Neural crest cell (in vitro differentiated cells): ENCODE data around the gene PRAF2. TPM values are rescaled to one million over a fixed set of nuclear protein-coding genes. Genes with fewer than 3 reads are reported as not detected.

Experiments
- DNase-seq: peaks from one replicate; pipeline ENCODE4 v3.0.0; 2021; ENCODE audit warnings: low read depth, mixed read lengths, low spot score
- H3K27ac Mint-ChIP-seq: one replicate; pipeline ENCODE4 v1.8.0; 2021; ENCODE audit warnings: mild to moderate bottlenecking, mixed read lengths; ENCODE audit not compliant: unreplicated experiment
- H3K27me3 Mint-ChIP-seq: 2 replicates; pipeline ENCODE4 v1.8.0; 2021; ENCODE audit warnings: low read depth, mild to moderate bottlenecking, mixed read lengths
- H3K36me3 Mint-ChIP-seq: 2 replicates; pipeline ENCODE4 v1.8.0; 2021; ENCODE audit warnings: low read depth, mild to moderate bottlenecking, mixed read lengths
- H3K4me1 Mint-ChIP-seq: 2 replicates; pipeline ENCODE4 v1.8.0; 2021; ENCODE audit warnings: mixed read lengths
- H3K4me3 Mint-ChIP-seq: one replicate; pipeline ENCODE4 v1.8.0; 2021; ENCODE audit warnings: mild to moderate bottlenecking, mixed read lengths
- H3K9me3 Mint-ChIP-seq: 2 replicates; pipeline ENCODE4 v1.8.0; 2021; ENCODE audit warnings: mixed read lengths
- total RNA-seq: library from RNA; stranded (reverse); gene quantifications from 2 replicates; pipeline ENCODE4 v1.2.1, GENCODE V29; 2021
- TF ChIP-seq, protein P1 (sequence below): fragments of 200-600 bp; sonication (generic); conservative IDR thresholded peaks from 2 replicates; pipeline ENCODE4 v1.5.0; 2021; ENCODE audit warnings: antibody characterized with exemption, mild to moderate bottlenecking

PRAF2 gene
- total RNA-seq, 1 donor from 2014 or later: 33.7 TPM

- H3K27me3 Mint-ChIP-seq: no peaks in the 10 kb centered on the region
- peak overlapping the region; percentile 92 for H3K4me3 Mint-ChIP-seq
- DNase-seq: no peak
- no peaks in the 10 kb centered on the region for H3K9me3 Mint-ChIP-seq
- H3K4me1 Mint-ChIP-seq: peaks cover 13% of the 10 kb centered on the region
- H3K27ac Mint-ChIP-seq: peak overlapping the region; percentile 57
- TF ChIP-seq, protein P1, sequence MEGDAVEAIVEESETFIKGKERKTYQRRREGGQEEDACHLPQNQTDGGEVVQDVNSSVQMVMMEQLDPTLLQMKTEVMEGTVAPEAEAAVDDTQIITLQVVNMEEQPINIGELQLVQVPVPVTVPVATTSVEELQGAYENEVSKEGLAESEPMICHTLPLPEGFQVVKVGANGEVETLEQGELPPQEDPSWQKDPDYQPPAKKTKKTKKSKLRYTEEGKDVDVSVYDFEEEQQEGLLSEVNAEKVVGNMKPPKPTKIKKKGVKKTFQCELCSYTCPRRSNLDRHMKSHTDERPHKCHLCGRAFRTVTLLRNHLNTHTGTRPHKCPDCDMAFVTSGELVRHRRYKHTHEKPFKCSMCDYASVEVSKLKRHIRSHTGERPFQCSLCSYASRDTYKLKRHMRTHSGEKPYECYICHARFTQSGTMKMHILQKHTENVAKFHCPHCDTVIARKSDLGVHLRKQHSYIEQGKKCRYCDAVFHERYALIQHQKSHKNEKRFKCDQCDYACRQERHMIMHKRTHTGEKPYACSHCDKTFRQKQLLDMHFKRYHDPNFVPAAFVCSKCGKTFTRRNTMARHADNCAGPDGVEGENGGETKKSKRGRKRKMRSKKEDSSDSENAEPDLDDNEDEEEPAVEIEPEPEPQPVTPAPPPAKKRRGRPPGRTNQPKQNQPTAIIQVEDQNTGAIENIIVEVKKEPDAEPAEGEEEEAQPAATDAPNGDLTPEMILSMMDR: no peak
- H3K36me3 Mint-ChIP-seq: peaks cover 4% of the 10 kb centered on the region
Observed at GRCh38 chrX:49072712-49073095, 1.1 kb downstream of the PRAF2 start.

DNA sequence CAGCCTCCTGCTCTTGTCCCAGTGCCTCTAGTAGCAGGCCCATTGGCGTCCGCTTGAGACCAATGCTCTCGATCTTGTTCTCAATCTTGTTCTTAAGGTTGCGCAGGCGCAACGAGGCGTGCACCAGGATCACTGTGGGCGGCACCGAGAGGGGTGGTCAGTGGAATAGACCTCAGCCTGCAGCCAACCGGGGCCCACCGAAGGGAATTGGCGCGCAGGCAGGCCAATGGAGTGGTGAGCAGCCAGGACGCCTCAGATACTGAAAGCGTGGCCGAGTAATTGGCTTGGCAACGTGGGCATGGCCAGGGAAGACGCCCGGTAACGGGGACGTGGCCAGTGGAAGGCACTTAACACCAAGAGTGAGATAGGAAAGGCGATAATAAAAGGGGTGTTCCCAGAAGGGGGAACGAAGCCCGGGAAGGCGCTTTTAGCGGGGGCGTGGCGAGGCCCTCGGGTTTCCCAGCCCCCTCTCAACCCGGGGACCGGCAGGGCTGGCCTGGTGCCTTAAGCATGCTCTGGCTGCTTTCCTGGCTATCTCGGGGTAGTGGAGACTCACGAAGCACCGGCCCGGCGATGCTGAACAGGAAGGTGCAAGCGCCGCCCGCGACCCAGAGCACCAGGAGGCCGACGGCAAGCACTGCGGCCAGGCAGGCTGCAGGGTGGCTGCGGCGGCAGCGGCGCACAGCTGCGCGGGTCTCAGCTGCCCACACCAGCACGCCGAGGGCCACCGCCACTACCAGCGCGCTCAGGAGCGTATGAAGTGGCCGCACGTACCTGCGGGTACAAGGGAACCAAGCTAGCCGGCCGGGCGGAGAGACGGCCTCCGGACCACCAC is 1.7 kb downstream of the PRAF2 start:
- DNase-seq: no peak
- H3K4me1 Mint-ChIP-seq: peaks cover 13% of the 10 kb centered on the region
- H3K4me3 Mint-ChIP-seq: peak overlapping the region; percentile 77
- TF ChIP-seq, protein P1: no peak
- H3K27me3 Mint-ChIP-seq: no peaks in the 10 kb centered on the region
- no peaks in the 10 kb centered on the region for H3K9me3 Mint-ChIP-seq
- H3K36me3 Mint-ChIP-seq: peaks cover 4% of the 10 kb centered on the region
- no peak overlapping the region for H3K27ac Mint-ChIP-seq

- Mint-ChIP-seq H3K36me3 (peaks cover 4% of the 10 kb centered on the region), H3K27ac (no peak overlapping the region), H3K27me3 (no peaks in the 10 kb centered on the region), H3K4me3 (peak overlapping the region; percentile 61), H3K9me3 (no peaks in the 10 kb centered on the region), H3K4me1 (peaks cover 13% of the 10 kb centered on the region)
- TF ChIP-seq, protein P1: no peak
- no peak for DNase-seq
Observed at GRCh38 chrX:49070988-49071387, 2.8 kb downstream of the PRAF2 start.

DNA sequence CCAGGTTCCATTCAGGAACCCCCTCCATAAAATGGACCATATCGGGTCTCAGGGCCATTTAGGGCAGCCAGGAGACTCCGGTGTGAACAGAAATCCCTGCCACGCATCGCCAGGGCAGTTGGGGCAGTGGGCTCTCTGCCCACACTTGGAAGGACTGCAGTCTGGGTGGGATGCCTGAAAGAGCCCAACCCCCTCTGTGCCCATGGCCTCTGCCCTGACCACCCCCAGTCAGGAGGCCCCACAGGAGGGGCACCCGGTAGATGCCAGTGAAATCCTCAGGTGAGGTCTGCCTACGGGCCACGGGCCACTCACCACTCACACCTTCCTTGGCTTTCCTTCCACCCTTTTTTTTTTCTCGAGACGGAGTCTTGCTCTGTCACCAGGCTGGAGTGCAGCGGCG is 4.8 kb downstream of the PRAF2 start:
- no peak for DNase-seq
- H3K36me3 Mint-ChIP-seq: peaks cover 2% of the 10 kb centered on the region
- TF ChIP-seq, protein P1: no peak
- H3K4me3 Mint-ChIP-seq: no peak overlapping the region
- H3K4me1 Mint-ChIP-seq: peaks cover 9% of the 10 kb centered on the region
- no peaks in the 10 kb centered on the region for H3K9me3 Mint-ChIP-seq
- no peaks in the 10 kb centered on the region for H3K27me3 Mint-ChIP-seq
- H3K27ac Mint-ChIP-seq: no peak overlapping the region

- Mint-ChIP-seq H3K27me3 (no peaks in the 10 kb centered on the region), H3K36me3 (peaks cover 2% of the 10 kb centered on the region), H3K4me1 (no peaks in the 10 kb centered on the region), H3K4me3 (peak overlapping the region; percentile 66), H3K9me3 (no peaks in the 10 kb centered on the region), H3K27ac (no peak overlapping the region)
- no peak for DNase-seq
- TF ChIP-seq, protein P1: no peak
Observed at GRCh38 chrX:49067285-49068120, 6.3 kb downstream of the PRAF2 start.
